Amygdala (tissue), 56 donors: ENCODE data around the gene VAX1.
"Not testable (repeated sequence)": the region's sequence is repeated elsewhere in the genome, so short reads cannot be mapped to it uniquely, and the experiment has no call there.

Experiments used
- DNase-seq, 56 donors: peaks; one replicate each; lab custom pipeline; 2025; lab: John Stamatoyannopoulos, UW

The VAX1 gene

DNA sequence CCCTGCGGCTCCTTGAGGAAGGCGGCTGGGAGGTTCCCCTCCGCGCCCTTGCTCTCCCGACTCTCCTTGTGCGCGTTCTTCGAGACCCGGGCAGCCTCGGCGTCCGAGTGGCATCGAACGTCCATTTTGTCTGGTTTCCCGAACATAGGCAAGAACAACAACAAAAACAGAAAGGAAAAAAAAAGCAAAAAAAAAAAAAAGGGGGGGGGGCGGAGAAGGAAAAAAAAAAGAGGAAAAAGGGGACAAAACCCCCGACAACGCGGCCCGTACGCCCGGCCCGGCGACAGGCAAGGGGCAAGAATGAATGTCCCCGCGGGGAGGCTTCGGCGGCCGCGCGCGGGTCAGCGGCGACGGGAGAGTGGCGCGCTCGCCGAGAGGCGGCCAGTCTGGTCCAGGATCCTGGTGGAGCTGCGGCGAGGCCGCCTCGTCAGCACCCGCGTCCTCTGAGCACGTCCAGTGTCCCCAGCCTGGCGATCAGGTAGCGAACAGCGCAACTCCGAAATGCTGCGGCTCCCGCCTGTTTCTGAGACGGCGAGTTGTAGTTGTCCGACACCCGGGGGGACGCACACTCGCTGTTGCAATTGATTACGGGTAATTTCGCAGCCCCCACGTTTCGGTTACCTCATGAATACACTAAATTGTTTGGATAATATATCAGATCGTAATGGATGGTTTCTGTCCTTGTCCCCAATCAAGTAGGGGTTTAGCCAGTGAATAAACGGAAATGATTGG, at the start of gene VAX1:
TSS of gene VAX1 (minus strand) at position 360 of the 732 bp plus-strand sequence. CDS start at position 146, 214 bp downstream.
- DNase-seq = no peak

DNA sequence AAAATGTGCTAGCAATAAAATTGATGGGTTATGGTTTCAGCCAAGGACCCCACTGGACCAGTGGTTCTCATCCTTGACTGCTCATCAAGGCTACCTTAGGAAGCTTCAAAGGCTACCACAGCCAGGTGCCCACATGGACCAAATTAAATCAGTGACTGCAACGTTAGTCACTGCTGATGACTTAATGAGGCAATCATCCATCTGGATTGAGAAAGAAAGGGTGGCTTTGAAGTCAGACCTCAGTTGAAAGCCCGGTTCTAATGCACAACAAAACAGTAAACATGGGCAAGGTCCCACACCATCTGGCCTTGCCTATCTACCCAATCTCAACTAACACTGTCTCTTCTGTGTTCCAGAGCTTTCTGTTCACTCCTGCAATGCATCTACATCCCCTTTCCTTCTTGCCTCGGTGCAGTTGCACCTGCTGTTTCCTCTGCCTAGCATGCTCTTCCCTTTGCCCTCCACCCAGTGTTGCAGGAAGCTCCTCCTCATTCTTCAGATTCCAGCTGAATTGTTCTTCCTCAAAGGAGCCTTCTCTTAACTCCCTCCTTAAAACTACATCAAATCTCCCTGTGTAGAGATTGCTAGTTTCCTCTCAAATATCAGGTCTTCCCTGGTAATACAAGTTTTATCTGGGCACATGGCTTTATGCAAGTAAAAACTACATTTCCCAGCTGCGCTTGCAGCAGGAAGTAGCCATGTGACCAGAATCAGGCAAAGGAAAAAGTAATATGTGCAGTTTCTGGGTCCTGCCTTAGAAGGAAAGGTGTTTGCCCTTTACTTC, 49.0 kb upstream of the VAX1 start:
- DNase-seq = no peak

GRCh38 chr10:117185817-117186216, 47.7 kb upstream of the VAX1 start:
- not testable (repeated sequence) for DNase-seq

DNA sequence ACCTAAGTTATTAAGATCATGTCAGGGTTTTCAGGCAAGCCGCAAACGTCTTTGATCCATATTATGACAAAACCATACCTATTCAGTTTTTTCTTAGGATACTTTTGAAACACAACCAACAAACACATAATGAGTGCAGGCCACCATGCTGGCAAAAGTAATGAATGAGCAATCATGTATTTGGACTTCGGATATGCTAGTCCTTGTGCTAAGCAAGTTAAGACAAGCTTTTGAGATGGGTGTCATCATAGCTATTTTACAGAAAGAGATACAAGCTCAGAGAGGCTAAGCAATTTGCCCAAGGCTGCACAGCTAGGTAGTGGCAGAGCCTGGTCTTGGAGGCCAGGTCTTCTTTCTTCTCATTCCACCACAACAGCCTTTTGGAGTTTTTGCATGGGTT, 46.8 kb upstream of the VAX1 start:
- DNase-seq = no peak

- no peak for DNase-seq
These were observed 46.2 kb upstream of the VAX1 start for GRCh38 chr10:117184296-117184695.

- DNase-seq = no peak
These were observed 40.1 kb upstream of the VAX1 start for GRCh38 chr10:117178190-117178589.

DNA sequence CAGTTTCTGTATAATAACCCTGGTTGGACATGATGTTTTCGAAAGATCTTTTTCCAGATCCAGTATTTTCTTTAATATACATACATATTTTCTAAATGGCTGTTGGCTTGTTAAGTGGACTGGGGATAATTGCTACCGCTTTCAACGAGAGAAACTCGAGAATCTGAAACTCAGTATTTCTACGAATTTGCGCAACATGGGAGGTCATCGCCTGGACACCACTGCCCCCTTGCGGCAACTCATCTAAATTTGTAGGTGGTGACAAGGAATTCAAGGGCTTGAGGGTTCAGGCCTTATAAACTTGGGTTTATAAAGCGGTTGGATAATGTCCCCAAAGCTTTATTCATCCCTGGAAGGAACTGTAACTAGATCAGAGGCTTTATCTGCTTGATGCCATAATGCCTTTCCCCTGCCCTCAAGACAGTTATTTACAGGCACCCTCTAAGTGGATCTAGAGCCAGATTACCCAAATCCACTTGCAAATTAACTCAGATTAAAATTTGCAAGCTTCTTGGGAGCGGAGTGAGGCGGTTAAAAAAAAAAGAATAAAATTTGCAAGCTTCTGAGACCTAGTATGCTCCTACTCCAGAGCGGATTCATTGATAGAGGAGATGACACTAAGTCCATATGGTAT, 37.9 kb upstream of the VAX1 start:
- peak in 53 of 56 donors; percentile 3 to 92 (median 51) for DNase-seq

DNA sequence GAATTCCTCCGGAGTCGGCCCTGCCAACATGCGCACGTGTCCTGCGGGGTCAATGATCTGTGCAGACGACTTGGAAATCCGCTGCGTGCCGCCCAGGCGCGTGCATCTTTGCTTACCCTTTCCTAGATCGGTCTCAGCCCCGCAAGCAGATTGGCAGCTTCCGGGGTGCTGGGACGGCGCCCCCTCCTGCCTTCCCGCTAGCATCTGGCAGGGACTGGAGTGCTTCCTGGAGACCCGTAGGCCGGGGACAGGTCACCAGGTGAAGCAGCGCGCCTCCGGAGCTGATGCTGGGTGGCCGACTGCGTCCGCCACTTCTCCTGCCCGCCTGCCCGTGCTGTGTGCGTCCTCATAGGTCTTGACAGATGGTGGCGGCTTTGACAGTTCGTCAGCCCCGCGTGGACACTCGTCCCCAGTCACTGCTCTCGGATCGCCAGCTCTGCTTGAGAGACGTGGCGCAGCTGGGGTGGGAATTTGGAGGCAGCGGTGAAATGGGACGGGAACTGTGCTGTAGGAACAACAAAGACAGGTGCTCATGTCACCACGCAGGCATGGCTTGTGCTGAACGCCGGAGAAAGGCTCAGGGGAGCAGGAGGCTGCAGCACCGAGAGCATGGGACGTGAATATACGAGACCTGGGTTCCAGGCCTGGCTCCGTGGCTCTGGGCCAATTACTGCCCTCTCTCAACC, 37.3 kb upstream of the VAX1 start:
- peak in 31 of 56 donors; percentile 11 to 73 (median 46) for DNase-seq

DNA sequence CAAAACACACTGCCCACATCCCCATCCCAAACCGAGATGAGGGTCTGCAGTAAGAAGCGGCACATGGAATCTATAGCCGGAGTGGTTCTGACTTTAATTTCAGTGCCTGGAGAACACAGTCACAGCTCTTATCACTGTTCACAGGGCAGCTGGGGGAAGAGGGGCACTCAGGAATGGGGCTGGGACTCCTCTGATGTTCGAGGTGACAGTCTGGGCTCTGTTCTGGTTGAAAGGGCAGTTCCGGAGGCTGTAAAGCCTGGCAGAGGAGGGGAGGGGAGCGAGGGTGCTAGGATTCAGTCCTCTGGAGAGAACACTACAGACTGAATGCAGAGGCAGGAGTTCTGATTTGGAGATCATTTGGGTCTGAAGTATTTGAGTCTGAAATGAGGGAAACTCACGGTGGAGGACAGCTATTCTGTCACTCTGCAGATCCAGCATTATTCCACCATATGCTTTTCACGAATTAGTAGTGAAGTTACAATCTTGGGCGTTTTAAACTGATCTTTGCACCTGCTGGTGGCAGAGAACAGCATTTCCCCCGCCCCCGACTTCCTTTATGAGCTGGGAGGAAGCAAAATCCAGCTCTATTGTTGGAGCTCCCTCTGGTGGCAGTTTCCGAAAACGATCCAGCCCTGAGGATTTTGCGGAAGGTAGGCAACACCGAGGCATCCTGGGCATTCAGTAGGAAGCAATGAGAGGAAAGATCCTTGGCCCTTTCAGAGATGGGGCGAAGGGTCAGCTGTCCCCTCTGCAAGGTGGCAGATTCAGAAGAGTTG, 36.6 kb upstream of the VAX1 start:
- DNase-seq = peak in 54 of 56 donors; percentile 29 to 90 (median 63)

GRCh38 chr10:117170244-117170643, 32.2 kb upstream of the VAX1 start:
- DNase-seq = no peak

DNA sequence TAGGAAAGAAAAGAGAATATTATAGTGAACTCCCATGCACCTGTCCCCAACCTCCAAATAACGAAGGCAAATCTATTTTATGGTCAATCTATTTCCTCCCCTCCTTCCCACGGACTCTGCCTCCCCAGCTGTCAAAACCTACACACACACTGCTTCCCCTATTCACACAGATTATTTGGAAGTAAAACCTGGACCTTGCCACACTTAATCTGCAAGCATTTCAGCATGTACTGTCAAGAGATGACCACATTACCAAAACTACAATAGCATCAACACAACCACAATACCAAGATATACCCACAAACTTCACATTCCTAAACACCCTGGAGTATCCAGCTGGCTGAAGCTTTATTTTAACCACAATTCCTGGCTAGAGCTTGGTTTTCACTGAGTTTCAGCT, 31.4 kb upstream of the VAX1 start:
- DNase-seq = no peak

- DNase-seq = no peak
These were observed 30.7 kb upstream of the VAX1 start for GRCh38 chr10:117168729-117169128.

DNA sequence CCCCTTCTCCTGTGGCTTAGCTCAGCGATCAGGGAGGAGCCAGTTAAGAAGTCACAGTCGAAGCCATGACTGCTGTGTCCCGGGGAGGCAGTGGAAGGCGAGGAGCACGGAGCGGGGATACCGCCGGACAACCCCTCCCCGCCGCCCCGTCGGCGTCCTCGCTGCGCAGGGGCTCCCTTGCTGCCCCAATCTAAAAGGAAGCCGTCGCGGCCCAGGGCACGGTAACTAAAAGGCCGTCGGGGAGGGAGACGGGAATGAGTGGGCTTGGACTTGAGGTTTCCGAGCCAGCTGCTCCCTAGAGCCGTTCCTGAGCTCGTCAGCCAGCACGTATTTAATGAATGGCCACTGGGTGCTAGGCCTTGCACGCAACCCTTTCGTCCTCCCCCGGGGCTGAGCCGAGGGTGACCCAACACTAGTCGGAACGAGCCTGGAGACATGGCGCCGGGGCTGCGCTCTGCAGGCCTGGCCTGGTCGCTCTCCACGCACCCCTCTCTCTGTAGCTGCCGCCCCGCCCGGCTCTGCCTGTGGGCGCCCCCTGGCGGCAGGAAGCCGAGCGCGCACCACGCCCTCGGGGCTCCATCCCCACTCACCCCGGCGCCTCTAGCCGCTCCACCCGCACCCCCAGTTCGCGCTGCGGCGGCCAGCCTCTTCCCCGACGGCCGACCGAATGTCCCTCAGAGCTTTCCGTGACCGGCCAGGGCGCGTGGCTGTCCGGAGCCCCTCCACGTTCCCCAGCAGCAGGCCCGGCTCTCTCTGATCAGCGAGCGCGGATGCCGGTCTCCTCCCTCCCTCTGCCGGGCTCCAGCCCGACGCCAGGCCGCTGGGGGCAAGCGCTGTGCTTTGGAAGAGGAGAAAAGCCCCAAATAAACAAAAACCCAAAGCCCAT, 30.0 kb upstream of the VAX1 start:
- DNase-seq = peak in 43 of 56 donors; percentile 5 to 78 (median 41)

- DNase-seq = no peak
These were observed 29.3 kb upstream of the VAX1 start for GRCh38 chr10:117167346-117167788.

DNA sequence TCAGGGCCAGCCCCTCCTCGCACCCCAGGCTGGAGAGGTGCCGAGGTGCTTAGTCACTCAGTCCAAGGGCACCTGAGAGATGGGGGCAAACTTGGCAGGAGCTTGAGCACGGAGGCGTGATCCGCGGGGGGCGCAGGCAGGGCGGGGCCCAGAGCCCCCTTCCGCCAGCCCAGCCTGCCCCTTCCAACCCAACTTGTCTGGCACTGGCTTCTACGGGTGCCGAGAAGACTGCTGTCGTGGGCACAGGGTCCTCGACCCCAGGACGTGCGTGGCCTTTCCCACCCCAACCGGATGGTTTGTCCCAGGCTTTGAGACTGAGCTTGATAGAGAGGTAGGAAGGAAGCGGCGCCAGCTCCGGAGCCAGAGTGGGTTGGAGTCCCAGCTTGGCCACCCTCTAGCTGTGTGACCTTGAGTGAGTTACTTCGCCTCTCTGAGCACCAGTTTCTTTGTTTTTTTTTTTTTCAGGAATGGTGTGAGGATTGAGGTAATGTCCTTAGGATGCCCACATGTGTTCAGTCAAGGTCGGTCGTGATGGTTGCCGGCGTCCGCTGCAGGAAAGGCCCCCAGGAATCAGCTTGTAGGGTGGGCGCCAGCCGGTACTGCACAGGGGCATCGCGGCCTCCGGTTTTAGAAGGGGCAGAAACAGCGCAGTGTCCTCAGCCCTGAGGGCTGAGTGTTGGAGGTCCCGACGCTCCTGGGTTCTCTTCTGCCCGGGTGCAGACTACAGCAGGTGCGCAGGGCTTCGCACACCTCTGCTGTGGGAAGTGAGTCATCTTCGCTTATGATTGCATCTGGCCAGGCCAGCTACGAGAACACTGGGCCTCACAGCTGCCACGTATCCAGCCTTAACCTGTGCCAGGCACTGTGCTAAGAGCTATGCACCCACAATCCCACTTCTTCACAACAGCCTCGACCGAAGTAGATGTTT, 28.6 kb upstream of the VAX1 start:
- DNase-seq = no peak

DNA sequence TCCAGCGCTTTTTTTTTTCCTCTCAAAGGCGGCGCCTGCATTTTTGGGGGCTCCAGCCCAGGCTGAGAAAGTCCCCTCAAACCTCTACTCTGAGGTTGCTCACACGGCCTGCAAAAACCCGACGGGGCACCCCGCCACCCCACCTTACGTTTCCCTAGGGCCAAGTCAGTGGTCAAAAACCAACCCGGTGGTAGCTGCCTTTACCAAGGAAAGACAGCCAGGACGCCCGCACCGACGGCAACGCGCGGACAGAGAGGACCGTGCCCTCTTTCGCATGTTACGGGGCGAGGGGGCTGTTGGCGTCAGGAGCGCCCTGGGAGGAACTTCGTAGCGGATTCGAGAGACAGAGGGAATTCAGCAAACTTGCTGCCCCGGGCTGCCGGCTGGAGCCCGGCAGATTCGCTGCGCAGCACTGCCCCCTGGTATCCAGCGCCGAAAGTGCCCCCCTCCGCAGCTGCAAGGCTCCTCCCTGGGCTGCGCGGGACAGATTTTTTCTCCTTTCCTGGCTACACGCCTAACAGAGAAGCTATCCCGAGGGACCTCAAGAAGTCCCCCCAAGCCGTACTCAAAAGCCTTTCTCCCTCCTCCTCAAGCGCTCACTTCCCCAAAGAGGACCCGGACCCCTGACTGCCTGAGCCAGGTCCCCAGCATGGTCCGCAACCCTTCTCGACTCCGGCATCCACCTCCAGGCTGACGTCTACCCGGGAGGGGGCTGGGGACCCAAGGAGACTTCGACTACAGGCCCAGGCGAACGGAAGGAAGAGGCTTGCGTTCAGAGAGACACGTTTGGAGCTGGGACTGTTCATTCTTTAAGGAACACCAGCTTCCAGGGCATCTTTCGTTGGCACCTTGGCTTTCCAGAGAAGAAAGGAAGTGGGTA, 27.7 kb upstream of the VAX1 start:
- peak in 37 of 56 donors; percentile 3 to 64 (median 31) for DNase-seq
